ENCODE results near the gene DAZAP2.

Gene DAZAP2

DNA sequence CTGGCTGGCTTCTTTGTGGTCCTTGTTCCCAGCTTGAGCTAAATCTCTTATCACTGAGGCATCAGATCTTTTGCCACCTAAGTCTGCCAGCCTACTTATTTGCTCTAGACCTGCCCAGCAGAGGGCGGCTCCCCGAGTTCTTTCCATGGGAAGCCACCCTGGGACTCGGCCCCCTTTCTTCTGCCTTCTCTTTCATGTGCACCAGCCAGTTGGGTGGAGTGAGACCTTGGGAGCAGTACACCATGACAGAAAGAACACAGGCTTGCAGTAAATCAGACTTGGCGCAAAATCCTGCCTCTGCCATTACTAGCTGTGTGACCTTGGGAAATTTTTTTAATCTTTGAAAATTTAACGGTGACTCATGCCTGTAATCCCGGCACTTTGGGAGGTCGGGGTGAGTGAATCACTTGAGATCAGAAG is 24.1 kb downstream of the DAZAP2 start:
- DNase-seq, result peak; percentile 34
- Histone ChIP-seq H3K9me3 (ENCODE audit: severe bottlenecking) (no peaks in the 10 kb centered on the region), H3K27ac (no peak overlapping the region), H3K27me3 (ENCODE audit: insufficient read depth, low read depth, severe bottlenecking) (no peaks in the 10 kb centered on the region), H3K4me3 (ENCODE audit: low read depth, low read length) (no peak overlapping the region), H3K36me3 (no peaks in the 10 kb centered on the region)
- TF ChIP-seq, protein P1, sequence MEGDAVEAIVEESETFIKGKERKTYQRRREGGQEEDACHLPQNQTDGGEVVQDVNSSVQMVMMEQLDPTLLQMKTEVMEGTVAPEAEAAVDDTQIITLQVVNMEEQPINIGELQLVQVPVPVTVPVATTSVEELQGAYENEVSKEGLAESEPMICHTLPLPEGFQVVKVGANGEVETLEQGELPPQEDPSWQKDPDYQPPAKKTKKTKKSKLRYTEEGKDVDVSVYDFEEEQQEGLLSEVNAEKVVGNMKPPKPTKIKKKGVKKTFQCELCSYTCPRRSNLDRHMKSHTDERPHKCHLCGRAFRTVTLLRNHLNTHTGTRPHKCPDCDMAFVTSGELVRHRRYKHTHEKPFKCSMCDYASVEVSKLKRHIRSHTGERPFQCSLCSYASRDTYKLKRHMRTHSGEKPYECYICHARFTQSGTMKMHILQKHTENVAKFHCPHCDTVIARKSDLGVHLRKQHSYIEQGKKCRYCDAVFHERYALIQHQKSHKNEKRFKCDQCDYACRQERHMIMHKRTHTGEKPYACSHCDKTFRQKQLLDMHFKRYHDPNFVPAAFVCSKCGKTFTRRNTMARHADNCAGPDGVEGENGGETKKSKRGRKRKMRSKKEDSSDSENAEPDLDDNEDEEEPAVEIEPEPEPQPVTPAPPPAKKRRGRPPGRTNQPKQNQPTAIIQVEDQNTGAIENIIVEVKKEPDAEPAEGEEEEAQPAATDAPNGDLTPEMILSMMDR (IDR thresholded peaks at IDR 0.05; ENCODE audit: low read depth, low read length), result peak; percentile 41

DNA sequence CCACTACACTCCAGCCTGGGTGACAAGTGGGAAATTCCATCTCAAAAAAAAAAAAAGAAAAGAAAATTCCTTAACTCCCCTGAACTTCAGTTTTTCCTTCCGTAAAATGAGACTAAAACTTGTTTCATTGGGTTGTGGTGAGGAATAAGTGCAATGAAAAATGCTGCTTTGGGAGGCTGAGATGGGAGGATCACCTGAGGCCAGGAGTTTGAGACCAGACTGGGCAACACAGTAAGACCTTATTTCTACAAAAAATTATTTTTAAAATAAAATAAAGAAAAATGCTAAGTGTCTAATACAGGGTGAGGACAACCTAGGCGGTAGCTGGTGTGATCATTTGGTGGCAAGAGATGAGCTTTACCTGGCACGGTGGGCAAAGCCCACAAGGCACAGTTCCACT is 24.7 kb downstream of the DAZAP2 start:
- no peak for DNase-seq
- Histone ChIP-seq H3K27me3 (ENCODE audit: insufficient read depth, low read depth, severe bottlenecking) (no peaks in the 10 kb centered on the region), H3K9me3 (ENCODE audit: severe bottlenecking) (no peaks in the 10 kb centered on the region), H3K4me3 (ENCODE audit: low read depth, low read length) (no peak overlapping the region), H3K27ac (no peak overlapping the region), H3K36me3 (no peaks in the 10 kb centered on the region)
- TF ChIP-seq, protein P1 (IDR thresholded peaks at IDR 0.05; ENCODE audit: low read depth, low read length), result no peak

DNA sequence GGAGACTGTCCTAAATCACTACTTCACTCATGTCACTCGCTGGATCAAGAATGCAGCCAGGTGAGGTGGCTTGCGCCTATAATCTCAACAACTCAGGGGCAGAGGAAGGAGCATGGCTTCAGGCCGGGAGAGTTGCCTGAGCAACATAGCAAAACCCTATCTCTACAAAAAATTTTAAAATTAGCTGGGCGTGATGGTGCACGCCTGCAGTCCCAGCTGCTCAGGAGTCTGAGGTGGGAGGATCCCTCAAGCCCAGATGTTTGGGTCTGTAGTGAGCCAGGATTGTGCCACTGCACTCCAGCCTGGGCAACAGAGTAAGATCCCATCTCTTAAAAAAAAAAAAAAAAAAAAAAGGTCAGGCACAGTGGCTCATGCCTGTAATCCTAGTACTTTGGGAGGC is 25.7 kb downstream of the DAZAP2 start:
- Histone ChIP-seq H3K4me3 (ENCODE audit: low read depth, low read length) (no peak overlapping the region), H3K27ac (no peak overlapping the region), H3K9me3 (ENCODE audit: severe bottlenecking) (no peaks in the 10 kb centered on the region), H3K36me3 (no peaks in the 10 kb centered on the region), H3K27me3 (ENCODE audit: insufficient read depth, low read depth, severe bottlenecking) (no peaks in the 10 kb centered on the region)
- DNase-seq, result no peak
- TF ChIP-seq, protein P1 (IDR thresholded peaks at IDR 0.05; ENCODE audit: low read depth, low read length), result no peak

DNA sequence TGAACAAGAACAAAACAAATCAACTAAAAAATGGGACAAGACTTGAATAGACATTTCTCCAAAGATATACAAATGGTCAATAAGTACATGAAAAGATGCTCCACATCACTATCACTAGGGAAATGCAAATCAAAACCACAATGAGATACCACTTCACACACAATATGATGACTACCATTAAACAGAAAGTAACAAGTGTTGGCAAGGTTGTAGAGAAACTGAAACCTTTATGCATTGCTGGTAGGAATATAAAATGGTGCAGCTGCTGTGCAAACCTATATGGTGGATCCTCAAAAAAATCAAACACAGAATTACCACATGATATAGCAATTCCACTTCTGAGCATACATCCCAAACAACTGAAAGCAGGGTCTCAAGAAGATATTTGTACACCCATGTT is 26.4 kb downstream of the DAZAP2 start:
- DNase-seq, result no peak
- TF ChIP-seq, protein P1 (IDR thresholded peaks at IDR 0.05; ENCODE audit: low read depth, low read length), result no peak
- Histone ChIP-seq H3K36me3 (no peaks in the 10 kb centered on the region), H3K9me3 (ENCODE audit: severe bottlenecking) (no peaks in the 10 kb centered on the region), H3K27me3 (ENCODE audit: insufficient read depth, low read depth, severe bottlenecking) (no peaks in the 10 kb centered on the region), H3K4me3 (ENCODE audit: low read depth, low read length) (no peak overlapping the region), H3K27ac (no peak overlapping the region)

DNA sequence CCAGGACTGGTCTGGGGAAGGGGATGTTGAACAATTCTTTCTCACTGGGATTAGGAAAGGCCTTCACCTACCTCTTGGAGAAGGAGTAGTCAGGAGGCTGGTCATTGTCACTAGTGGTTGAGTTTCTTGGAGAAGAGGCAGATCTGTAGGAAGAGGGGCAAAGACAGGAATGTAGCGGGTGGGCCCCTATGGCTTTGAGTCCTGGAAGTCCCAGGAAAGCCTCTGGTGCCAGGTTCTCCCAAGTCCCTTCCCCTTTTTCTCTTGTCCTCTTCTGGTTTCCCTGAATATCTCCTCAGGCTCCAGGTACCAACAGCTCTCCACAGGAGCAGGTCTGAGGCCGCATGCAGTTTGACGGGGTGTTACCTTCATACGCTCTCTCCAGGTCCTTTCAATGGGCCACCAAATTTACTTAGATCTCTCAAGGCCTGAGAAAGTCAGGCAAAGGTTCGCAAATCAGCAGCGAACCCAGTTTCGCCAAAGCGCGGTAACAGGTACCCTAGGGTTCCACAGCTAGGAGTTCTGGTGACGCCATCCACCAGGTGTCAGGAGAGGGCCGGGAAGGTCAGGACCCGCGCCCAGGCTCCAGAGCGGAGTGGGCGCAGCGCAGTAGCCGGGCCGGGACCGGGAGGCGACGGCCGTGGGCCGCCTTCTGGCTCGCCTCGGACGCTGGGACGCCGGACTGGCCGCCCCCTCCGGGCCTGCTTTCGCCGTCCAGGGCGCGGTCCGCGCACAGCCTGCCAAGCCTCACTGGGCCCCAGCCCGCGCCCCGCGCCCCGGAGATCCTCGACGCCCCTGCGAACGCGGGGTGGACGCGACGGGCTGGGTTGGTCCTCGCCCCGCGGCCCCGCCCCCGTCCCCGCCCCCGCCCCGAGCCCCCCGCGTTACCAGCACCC is 30.8 kb downstream of the DAZAP2 start:
- no peaks in the 10 kb centered on the region for H3K36me3 ChIP-seq
- no peak overlapping the region for H3K27ac ChIP-seq
- peak; percentile 83 for DNase-seq
- H3K9me3 ChIP-seq (ENCODE audit: severe bottlenecking), result no peaks in the 10 kb centered on the region
- no peaks in the 10 kb centered on the region for H3K27me3 ChIP-seq (ENCODE audit: insufficient read depth, low read depth, severe bottlenecking)
- TF ChIP-seq, protein P1 (IDR thresholded peaks at IDR 0.05; ENCODE audit: low read depth, low read length), result peak; percentile 79
- peak overlapping the region; percentile 68 for H3K4me3 ChIP-seq (ENCODE audit: low read depth, low read length)
